ENCODE data around the gene GMPPA.

GMPPA gene

GRCh38 chr2:219462349-219462748 lies 36.3 kb upstream of the GMPPA start:
- no peak overlapping the region for H3K9ac ChIP-seq
- TF ChIP-seq CTCF (IDR thresholded peaks at IDR 0.05) = no peak
- no peak overlapping the region for H2AFZ ChIP-seq
- peaks cover 3% of the 10 kb centered on the region for H3K79me2 ChIP-seq
- H3K4me2 ChIP-seq (ENCODE audit: low read length) = no peak overlapping the region
- H3K4me1 ChIP-seq = no peaks in the 10 kb centered on the region
- no peak overlapping the region for H3K4me3 ChIP-seq (ENCODE audit: low read depth, low read length)
- no peaks in the 10 kb centered on the region for H3K9me3 ChIP-seq (ENCODE audit: control insufficient read depth, low read length)
- no peaks in the 10 kb centered on the region for H3K27me3 ChIP-seq (ENCODE audit: control insufficient read depth, insufficient read depth, low read length)
- H3K27ac ChIP-seq = no peak overlapping the region
- H3K36me3 ChIP-seq (ENCODE audit: control insufficient read depth, insufficient read depth, low read length) = no peaks in the 10 kb centered on the region

GRCh38 chr2:219464286-219465032 lies 34.2 kb upstream of the GMPPA start:
- Histone ChIP-seq H3K79me2 (peaks cover 3% of the 10 kb centered on the region), H3K9ac (no peak overlapping the region), H3K27ac (no peak overlapping the region), H3K9me3 (ENCODE audit: control insufficient read depth, low read length) (no peaks in the 10 kb centered on the region), H3K36me3 (ENCODE audit: control insufficient read depth, insufficient read depth, low read length) (no peaks in the 10 kb centered on the region), H3K4me3 (ENCODE audit: low read depth, low read length) (no peak overlapping the region), H3K4me1 (peaks cover 3% of the 10 kb centered on the region), H3K4me2 (ENCODE audit: low read length) (no peak overlapping the region), H2AFZ (no peak overlapping the region), H3K27me3 (ENCODE audit: control insufficient read depth, insufficient read depth, low read length) (no peaks in the 10 kb centered on the region)
- no peak for TF ChIP-seq CTCF (IDR thresholded peaks at IDR 0.05)

GRCh38 chr2:219465659-219466561 lies 32.8 kb upstream of the GMPPA start:
- H3K4me1 ChIP-seq = peaks cover 3% of the 10 kb centered on the region
- H3K4me3 ChIP-seq (ENCODE audit: low read depth, low read length) = no peak overlapping the region
- no peak overlapping the region for H3K9ac ChIP-seq
- no peaks in the 10 kb centered on the region for H3K36me3 ChIP-seq (ENCODE audit: control insufficient read depth, insufficient read depth, low read length)
- H3K4me2 ChIP-seq (ENCODE audit: low read length) = no peak overlapping the region
- no peak overlapping the region for H3K27ac ChIP-seq
- no peaks in the 10 kb centered on the region for H3K9me3 ChIP-seq (ENCODE audit: control insufficient read depth, low read length)
- H3K79me2 ChIP-seq = no peaks in the 10 kb centered on the region
- no peak for TF ChIP-seq CTCF (IDR thresholded peaks at IDR 0.05)
- H3K27me3 ChIP-seq (ENCODE audit: control insufficient read depth, insufficient read depth, low read length) = no peaks in the 10 kb centered on the region
- no peak overlapping the region for H2AFZ ChIP-seq

- peaks cover 3% of the 10 kb centered on the region for H3K4me1 ChIP-seq
- TF ChIP-seq CTCF (IDR thresholded peaks at IDR 0.05) = no peak
Observed at GRCh38 chr2:219466816-219467735, 31.6 kb upstream of the GMPPA start.

More at GRCh38 chr2:219466816-219467735, 31.6 kb upstream of the GMPPA start:
- no peaks in the 10 kb centered on the region for H3K27me3 ChIP-seq (ENCODE audit: control insufficient read depth, insufficient read depth, low read length)
- H3K9ac ChIP-seq = no peak overlapping the region
- H3K4me3 ChIP-seq (ENCODE audit: low read depth, low read length) = no peak overlapping the region
- H3K4me2 ChIP-seq (ENCODE audit: low read length) = no peak overlapping the region
- no peak overlapping the region for H3K27ac ChIP-seq
- H2AFZ ChIP-seq = no peak overlapping the region
- no peaks in the 10 kb centered on the region for H3K36me3 ChIP-seq (ENCODE audit: control insufficient read depth, insufficient read depth, low read length)
- no peaks in the 10 kb centered on the region for H3K79me2 ChIP-seq
- H3K9me3 ChIP-seq (ENCODE audit: control insufficient read depth, low read length) = no peaks in the 10 kb centered on the region
